GM18508 (cell line): Measurements from ENCODE around the gene AFM.

ENCODE experiments used
- ATAC-seq: cut with Tn5 transposase; IDR thresholded peaks from one replicate; pipeline ENCODE4 v1.9.1; 2021; ENCODE audit warnings: moderate number of reproducible peaks; ENCODE audit not compliant: insufficient read depth, unreplicated experiment

Gene AFM, protein sequence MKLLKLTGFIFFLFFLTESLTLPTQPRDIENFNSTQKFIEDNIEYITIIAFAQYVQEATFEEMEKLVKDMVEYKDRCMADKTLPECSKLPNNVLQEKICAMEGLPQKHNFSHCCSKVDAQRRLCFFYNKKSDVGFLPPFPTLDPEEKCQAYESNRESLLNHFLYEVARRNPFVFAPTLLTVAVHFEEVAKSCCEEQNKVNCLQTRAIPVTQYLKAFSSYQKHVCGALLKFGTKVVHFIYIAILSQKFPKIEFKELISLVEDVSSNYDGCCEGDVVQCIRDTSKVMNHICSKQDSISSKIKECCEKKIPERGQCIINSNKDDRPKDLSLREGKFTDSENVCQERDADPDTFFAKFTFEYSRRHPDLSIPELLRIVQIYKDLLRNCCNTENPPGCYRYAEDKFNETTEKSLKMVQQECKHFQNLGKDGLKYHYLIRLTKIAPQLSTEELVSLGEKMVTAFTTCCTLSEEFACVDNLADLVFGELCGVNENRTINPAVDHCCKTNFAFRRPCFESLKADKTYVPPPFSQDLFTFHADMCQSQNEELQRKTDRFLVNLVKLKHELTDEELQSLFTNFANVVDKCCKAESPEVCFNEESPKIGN

GRCh38 chr4:73481358-73481757 is at the start of gene AFM:
TSS of gene AFM (plus strand) at chr4:73481745. CDS start at chr4:73481776, 31 bp downstream.
- ATAC-seq: no peak

- no peak for ATAC-seq
Measured at GRCh38 chr4:73431813-73432168, 49.8 kb upstream of the AFM start.

- ATAC-seq: no peak
Measured at GRCh38 chr4:73432169-73433000, 49.2 kb upstream of the AFM start.

DNA sequence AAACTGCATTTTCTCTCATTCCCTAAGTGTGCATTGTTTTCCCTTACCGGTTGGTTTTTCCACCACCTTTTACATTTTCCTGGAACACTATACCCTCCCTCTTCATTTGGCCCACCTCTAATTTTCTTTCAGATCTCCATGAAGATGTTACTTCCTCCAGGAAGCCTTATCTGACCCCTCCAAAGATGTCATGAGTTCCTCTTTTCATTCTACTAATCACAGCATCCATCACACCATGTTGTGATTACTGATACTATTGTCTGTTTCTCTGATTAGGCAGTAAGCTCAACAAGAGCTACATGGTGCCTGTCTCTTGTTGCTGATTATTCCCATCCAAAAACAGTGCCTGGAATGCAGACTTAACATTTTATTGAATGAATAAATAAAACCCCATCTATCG is 48.4 kb upstream of the AFM start:
- no peak for ATAC-seq

- no peak for ATAC-seq
Measured at GRCh38 chr4:73434311-73434710, 47.2 kb upstream of the AFM start.

DNA sequence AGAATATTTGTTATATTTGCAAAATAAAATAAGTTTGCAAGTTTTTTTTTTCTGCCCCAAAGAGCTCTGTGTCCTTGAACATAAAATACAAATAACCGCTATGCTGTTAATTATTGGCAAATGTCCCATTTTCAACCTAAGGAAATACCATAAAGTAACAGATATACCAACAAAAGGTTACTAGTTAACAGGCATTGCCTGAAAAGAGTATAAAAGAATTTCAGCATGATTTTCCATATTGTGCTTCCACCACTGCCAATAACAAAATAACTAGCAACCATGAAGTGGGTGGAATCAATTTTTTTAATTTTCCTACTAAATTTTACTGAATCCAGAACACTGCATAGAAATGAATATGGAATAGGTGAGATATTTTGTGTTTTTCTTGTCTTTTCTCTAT is 45.6 kb upstream of the AFM start, which contains the start of gene AFP:
Gene AFP, plus strand, starts transcription at position 238 of the 400 bp plus-strand sequence. Its CDS starts 42 bp downstream, at position 280.
- no peak for ATAC-seq

GRCh38 chr4:73436674-73437557 is 44.6 kb upstream of the AFM start:
- ATAC-seq: no peak

DNA sequence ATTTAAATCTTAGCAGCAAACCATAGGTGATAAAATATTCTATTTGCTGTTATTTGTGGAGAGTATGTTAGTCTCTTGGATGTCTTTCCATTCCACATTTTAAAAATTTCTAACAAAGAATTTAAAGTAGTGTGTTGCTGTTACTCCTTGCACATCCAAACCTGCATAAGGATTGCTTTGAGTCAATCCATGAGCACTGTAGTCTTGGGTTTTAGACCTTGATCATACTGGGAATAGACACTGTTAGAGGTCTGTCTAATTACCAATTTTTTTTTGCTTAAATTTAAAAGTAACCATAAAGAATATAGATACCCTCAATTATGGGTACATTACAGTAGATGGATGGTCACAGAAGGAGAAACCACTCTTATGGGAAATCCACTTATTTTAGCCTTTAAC is 44.0 kb upstream of the AFM start:
- no peak for ATAC-seq

- no peak for ATAC-seq
Measured at GRCh38 chr4:73438048-73438447, 43.5 kb upstream of the AFM start.

GRCh38 chr4:73438582-73439215 is 42.8 kb upstream of the AFM start:
- ATAC-seq: no peak

DNA sequence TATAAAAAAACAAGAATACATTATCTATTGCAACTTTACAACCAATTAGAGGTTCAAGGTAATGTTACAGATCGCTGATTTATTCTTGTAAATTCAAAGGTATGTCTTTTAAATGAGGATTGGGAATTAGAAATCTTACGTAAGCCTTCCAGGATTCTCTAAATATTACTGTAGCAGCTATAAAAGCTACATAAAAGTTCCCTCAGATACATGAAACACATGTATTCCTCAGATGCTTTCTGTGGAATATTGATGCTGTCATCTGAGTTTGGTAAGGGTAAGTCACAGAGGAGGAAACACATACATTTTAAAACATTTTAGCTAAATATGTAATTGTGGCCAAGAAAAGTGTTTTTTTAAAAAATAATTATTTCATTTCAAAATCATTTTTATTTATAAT is 42.1 kb upstream of the AFM start:
- no peak for ATAC-seq

- ATAC-seq: no peak
Measured at GRCh38 chr4:73439991-73440390, 41.6 kb upstream of the AFM start.

DNA sequence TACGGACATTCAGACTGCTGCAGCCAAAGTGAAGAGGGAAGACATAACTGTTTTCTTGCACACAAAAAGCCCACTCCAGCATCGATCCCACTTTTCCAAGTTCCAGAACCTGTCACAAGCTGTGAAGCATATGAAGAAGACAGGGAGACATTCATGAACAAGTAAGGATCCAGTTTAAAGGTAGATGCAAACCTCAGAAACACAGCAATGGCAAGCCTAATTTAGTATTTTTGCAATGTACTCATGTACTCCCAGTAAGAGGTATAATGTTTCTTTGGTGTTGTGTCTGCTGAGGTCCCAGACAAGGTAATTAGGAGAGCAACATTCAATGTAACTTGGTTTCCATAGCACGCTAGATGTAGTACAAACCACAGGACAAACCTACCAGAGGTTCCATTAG is 40.9 kb upstream of the AFM start:
- ATAC-seq: no peak

- ATAC-seq: no peak
Measured at GRCh38 chr4:73442275-73442674, 39.3 kb upstream of the AFM start.

DNA sequence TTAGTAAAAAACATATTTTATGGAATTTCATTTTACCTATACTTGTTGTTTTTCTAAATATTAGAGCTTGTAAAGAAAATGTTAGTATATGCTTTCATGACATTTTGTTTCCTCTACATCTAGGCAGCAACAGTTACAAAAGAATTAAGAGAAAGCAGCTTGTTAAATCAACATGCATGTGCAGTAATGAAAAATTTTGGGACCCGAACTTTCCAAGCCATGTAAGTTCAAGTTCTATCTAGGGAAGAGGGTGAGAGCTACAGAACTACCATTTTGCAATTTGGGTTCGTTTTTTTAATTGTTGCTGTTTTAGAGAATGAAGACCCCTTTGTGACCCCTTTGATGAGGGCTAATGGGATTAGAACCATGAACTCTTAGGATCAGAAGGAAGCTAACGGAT is 38.3 kb upstream of the AFM start:
- ATAC-seq: no peak

DNA sequence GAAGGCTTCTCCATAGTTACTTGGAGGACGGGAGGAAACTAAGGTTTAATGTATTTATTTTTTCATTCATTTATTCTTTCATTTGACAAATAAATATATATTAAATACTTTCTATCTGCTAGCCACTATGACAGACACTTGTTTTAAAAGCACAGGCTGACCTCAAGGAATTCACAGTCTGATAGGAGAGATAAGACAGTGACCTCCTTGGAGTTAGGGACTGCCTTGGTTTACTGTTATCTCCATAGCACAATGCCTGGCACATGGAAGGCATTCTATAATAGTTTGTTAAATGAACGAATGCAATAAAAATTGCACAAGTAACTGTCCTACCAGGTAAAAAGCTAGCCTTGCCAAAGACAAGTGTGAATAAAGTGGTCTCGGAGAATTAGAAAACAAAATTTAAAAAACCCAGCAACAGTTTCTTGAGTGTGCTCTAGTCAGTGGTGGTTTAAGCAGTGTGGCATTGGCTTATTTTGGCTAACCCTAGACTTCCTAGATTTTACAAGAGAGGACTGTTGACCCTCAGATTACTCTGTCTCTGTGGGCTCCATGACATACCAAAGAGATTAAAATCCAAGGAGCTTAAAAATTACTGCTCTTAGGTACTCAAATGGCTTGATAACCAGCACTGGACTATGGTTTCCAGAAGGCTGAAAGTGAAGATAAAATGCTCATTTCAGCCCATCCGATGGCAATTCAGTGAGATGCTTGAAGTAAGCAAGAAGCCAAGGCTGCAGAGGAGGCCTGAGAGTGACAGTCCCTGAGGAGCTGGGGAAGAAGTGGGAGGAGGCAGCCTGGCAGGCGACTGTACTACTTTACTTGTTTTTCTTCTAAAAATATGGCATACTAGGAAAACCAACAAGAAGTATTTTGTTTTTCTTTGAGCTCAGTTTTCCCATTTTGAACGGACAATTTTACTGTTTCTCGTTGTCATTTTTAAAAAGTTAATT is 35.9 kb upstream of the AFM start:
- ATAC-seq: no peak

GRCh38 chr4:73446336-73446938 is 35.1 kb upstream of the AFM start:
- ATAC-seq: peak; percentile 99

GRCh38 chr4:73447671-73448070 is 33.9 kb upstream of the AFM start:
- ATAC-seq: no peak
